ENCODE results near the gene GNPAT. TPM values are rescaled to one million over a fixed set of nuclear protein-coding genes. Genes with fewer than 3 reads are reported as not detected.

Gene GNPAT
- total RNA-seq, 1 experiment from 2014 or later = 32.8 TPM

DNA sequence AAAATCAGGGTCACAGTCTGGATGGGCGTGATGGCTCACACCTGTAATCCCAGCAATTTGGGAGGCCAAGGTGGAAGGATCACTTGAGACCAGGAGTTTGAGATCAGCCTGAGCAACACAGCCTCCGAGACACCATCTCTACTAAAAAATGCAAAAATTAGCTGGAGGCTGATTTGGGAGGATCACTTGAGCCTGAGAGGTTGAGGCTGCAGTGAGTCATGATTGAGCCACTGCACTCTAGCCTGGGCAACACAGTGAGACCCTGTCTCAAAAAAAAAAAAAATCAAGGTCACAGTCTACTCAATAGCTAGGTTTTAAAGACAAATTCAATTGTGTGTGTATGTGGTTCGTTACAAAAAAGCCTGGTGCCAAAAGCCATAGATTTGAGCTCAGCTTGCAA, 44.7 kb upstream of the GNPAT start (continued):
- no peak for TF ChIP-seq FOXP4 (CRISPR knock-in tag; IDR thresholded peaks at IDR 0.05)
- no peak for TF ChIP-seq ZNF317 (CRISPR knock-in tag; IDR thresholded peaks at IDR 0.05; ENCODE audit: borderline replicate concordance, low read depth)

GRCh38 chr1:231196728-231197127, 44.3 kb upstream of the GNPAT start:
- Mint-ChIP-seq H3K36me3 (no peaks in the 10 kb centered on the region), H3K4me1 (no peaks in the 10 kb centered on the region), H3K27ac (no peak overlapping the region), H3K4me3 (no peak overlapping the region), H3K27me3 (ENCODE audit: low read depth) (peaks cover 75% of the 10 kb centered on the region), H3K9me3 (no peaks in the 10 kb centered on the region)
- TF ChIP-seq E2F4 (CRISPR knock-in tag; IDR thresholded peaks at IDR 0.05; ENCODE audit: borderline replicate concordance, low read depth) (no peak), GTF2I (CRISPR knock-in tag; conservative IDR thresholded peaks at IDR 0.05) (no peak), ELF4 (CRISPR knock-in tag; IDR thresholded peaks at IDR 0.05; ENCODE audit: low read depth) (no peak), JUN (CRISPR knock-in tag; IDR thresholded peaks at IDR 0.05) (no peak), HMGA2 (CRISPR knock-in tag; IDR thresholded peaks at IDR 0.05) (no peak), TEAD1 (CRISPR knock-in tag; IDR thresholded peaks at IDR 0.05) (no peak)
- TF ChIP-seq, protein P1, sequence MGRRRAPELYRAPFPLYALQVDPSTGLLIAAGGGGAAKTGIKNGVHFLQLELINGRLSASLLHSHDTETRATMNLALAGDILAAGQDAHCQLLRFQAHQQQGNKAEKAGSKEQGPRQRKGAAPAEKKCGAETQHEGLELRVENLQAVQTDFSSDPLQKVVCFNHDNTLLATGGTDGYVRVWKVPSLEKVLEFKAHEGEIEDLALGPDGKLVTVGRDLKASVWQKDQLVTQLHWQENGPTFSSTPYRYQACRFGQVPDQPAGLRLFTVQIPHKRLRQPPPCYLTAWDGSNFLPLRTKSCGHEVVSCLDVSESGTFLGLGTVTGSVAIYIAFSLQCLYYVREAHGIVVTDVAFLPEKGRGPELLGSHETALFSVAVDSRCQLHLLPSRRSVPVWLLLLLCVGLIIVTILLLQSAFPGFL (CRISPR knock-in tag; IDR thresholded peaks at IDR 0.05; ENCODE audit: borderline replicate concordance) = no peak
- TF ChIP-seq, protein P2, sequence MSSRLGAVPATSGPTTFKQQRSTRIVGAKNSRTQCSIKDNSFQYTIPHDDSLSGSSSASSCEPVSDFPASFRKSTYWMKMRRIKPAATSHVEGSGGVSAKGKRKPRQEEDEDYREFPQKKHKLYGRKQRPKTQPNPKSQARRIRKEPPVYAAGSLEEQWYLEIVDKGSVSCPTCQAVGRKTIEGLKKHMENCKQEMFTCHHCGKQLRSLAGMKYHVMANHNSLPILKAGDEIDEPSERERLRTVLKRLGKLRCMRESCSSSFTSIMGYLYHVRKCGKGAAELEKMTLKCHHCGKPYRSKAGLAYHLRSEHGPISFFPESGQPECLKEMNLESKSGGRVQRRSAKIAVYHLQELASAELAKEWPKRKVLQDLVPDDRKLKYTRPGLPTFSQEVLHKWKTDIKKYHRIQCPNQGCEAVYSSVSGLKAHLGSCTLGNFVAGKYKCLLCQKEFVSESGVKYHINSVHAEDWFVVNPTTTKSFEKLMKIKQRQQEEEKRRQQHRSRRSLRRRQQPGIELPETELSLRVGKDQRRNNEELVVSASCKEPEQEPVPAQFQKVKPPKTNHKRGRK (CRISPR knock-in tag; IDR thresholded peaks at IDR 0.05; ENCODE audit: borderline replicate concordance) = no peak
- TF ChIP-seq, protein P3, sequence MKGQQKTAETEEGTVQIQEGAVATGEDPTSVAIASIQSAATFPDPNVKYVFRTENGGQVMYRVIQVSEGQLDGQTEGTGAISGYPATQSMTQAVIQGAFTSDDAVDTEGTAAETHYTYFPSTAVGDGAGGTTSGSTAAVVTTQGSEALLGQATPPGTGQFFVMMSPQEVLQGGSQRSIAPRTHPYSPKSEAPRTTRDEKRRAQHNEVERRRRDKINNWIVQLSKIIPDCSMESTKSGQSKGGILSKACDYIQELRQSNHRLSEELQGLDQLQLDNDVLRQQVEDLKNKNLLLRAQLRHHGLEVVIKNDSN (CRISPR knock-in tag; IDR thresholded peaks at IDR 0.05) = no peak
- TF ChIP-seq, protein P4, sequence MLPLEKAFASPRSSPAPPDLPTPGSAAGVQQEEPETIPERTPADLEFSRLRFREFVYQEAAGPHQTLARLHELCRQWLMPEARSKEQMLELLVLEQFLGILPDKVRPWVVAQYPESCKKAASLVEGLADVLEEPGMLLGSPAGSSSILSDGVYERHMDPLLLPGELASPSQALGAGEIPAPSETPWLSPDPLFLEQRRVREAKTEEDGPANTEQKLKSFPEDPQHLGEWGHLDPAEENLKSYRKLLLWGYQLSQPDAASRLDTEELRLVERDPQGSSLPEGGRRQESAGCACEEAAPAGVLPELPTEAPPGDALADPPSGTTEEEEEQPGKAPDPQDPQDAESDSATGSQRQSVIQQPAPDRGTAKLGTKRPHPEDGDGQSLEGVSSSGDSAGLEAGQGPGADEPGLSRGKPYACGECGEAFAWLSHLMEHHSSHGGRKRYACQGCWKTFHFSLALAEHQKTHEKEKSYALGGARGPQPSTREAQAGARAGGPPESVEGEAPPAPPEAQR (CRISPR knock-in tag; IDR thresholded peaks at IDR 0.05) = no peak
- DNase-seq (ENCODE audit: low spot score) (no peak), ATAC-seq (no peak)
- POLR2A ChIA-PET = no interaction called here
- CTCF ChIA-PET = interaction anchor here (0.7 kb wide), 1 partner anchor 26 kb away, joined by 4 read pairs; no protein-coding TSS in a partner anchor

DNA sequence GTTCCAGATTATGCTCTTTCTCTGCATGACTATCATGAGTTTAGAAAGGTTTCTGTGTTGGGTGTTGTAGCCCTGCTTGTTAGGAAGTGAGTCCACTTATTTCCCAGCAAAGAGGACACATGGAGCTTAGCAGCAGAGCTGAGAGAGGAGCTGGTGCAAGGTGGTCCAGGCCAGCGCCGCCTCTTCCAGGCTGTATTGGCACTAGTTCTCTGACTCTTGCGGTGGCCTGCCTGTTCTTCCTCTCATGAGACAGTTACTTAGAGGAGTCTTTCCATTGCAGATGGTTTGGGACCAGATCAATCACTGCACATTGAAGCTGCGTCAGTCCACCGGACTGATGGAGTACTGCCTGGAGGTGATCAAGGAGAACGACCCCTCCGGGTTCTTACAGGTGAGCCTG, 41.1 kb upstream of the GNPAT start:
- ChIA-PET POLR2A (no interaction called here), CTCF (interaction anchor here (0.7 to 0.9 kb wide), 2 partner anchors 12 to 108 kb away, joined by 3 read pairs; no protein-coding TSS in a partner anchor)
- no peak for ATAC-seq
- Mint-ChIP-seq H3K9me3 (no peaks in the 10 kb centered on the region), H3K27me3 (ENCODE audit: low read depth) (peaks cover 81% of the 10 kb centered on the region), H3K36me3 (no peaks in the 10 kb centered on the region), H3K4me3 (no peak overlapping the region), H3K27ac (no peak overlapping the region), H3K4me1 (no peaks in the 10 kb centered on the region)
- DNase-seq (ENCODE audit: low spot score) = no peak
- TF ChIP-seq ARID4B (CRISPR knock-in tag; IDR thresholded peaks at IDR 0.05; ENCODE audit: borderline replicate concordance) (no peak), ESRRA (CRISPR knock-in tag; IDR thresholded peaks at IDR 0.05; ENCODE audit: borderline replicate concordance) (no peak), ZNF317 (CRISPR knock-in tag; IDR thresholded peaks at IDR 0.05; ENCODE audit: borderline replicate concordance, low read depth) (no peak), FOXP1 (CRISPR knock-in tag; IDR thresholded peaks at IDR 0.05; ENCODE audit: borderline replicate concordance) (no peak), ERG (CRISPR knock-in tag; IDR thresholded peaks at IDR 0.05) (no peak)
- TF ChIP-seq, protein P1 (CRISPR knock-in tag; IDR thresholded peaks at IDR 0.05; ENCODE audit: borderline replicate concordance) = no peak
